Ramos (cell line): ENCODE results near the gene CACFD1.

Experiments
- in situ Hi-C: fragments of 300-500 bp; cut with MboI; formaldehyde crosslinking; loops from one replicate; pipeline ENCODE4 v1.14.3; 2022; ENCODE audit warnings: low sequenced_read_pairs; ENCODE audit not compliant: unreplicated experiment

The CACFD1 gene

DNA sequence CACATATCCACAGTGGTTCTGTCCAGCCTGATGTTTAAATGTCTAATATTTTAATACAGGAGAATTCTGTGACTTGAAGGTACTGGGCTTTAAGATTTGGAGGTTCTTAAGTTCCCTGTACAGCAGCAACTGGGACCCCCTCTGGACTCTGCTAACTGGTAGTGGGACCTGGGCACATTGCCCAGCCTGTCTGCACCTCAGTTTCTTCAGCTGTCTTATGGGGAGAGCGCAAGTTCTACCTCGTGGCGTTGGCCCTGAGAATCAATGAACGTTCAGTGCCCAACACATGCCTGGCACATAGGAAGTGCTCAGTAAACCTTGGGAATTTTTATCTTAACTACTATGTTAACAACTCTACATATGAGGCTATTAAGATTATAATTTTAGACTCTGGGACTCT, 17.7 kb downstream of the CACFD1 start:
- in situ Hi-C loops, result no loop called here

DNA sequence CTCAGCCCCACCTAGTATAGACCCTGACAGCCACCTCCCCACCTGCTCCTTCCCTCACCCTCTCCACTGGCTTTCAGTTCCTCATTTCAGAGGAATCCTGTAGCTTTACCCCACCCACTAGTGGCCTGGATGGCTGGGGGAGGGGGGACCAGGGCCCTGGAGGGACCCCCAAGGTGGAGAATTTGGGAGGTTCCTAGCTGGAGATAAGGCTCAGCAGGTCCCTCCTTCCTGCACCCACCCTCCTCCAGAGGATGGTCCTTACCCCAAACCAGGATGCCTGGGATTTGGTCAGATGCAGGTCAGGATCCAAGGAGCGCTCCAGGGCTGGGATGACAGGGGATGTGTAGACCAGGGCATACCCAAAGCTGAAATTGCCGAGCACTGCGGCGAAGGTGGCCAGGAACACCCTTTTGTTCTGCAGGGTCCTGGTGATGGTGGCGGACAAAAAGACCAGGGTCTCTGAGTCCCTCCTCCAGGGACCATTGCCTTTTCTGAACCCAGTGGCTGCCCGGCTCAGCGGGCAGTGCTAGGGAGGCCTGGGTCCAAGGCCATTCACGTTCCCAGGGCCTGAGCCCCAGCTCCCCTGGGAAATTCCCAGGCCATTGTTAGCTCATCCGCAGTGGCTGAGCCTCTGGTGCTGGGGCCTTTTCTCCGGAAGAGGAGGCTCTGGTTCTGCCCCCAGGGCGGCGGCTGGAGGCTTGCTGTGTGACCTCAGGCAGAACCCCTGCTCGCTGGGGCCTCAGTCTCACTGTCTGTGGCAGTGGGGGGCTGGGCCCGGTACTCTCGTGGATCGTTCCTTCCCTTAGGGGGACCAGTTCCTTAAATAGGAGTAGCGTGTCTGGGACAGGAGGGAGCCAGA, 18.4 kb downstream of the CACFD1 start:
- in situ Hi-C loops, result no loop called here

DNA sequence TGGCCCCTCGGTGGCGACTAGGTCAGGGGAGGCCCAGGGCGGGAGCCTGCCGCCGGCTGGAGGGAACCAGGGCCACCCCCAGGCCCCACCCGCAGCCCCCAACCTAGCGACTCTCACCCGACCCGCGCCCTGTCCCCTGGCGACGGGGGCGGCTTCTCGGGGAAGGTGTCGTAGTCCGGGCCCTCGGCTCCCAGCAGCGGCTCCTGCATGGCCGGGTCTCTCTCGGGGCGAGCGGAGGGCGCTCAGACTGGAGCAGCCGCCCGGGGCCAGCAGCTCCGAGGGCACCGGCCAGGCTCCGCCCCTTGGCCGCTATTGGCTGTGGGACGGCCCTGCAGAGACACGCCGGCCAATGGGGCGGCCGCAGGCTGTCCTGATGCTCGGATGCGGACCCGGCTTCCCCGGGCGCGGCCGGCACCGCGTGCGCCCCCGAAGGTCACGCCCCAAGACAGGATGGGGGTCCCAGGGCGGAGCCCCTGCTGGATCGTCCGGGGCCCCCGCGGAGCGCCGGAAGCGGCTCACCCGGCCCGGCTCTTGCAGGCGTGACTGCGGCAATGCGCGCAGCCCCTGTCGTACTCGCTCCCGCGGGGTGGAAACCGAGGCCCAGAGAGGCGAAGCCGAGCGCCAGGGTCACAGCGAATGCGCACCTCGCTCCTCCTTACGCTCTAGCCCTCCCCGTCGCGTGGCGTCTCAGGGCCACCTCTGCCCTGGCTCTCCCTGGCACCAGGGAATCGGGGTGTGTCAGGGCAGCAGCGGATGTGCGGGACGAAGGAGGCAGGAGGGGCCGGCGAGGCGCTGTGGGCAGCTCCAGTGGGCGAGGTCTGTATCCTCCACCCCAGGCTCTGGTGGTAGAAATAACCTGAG, 19.3 kb downstream of the CACFD1 start, which contains the start of gene SLC2A6:
Gene SLC2A6 (minus strand): TSS at position 249 of the 861 bp plus-strand sequence. CDS start 40 bp downstream, at position 209.
- in situ Hi-C loops, result no loop called here

DNA sequence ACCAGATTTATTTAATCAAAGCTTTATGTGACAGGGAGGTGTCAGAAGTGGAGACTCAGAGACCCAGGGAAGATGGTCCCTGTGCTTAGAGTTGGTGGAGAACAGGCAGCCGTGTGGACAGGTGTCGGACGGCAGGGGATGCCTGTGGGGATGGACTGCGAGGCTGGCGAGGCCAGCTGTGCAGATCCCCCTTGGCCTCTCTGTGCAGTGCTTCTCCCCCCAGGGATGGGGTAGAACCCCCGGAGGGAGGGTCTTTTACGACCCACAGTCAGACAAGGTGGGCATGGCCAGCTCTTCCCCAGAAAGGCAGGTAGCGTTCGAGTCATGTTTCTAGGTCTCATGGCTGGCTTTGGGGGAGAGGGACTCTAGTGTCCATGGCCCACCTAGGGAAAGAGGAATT, 23.8 kb downstream of the CACFD1 start:
- in situ Hi-C loops, result loop anchor here (5.0 to 10.0 kb wide), 2 partner anchors 76 to 299 kb away; no protein-coding TSS in a partner anchor

DNA sequence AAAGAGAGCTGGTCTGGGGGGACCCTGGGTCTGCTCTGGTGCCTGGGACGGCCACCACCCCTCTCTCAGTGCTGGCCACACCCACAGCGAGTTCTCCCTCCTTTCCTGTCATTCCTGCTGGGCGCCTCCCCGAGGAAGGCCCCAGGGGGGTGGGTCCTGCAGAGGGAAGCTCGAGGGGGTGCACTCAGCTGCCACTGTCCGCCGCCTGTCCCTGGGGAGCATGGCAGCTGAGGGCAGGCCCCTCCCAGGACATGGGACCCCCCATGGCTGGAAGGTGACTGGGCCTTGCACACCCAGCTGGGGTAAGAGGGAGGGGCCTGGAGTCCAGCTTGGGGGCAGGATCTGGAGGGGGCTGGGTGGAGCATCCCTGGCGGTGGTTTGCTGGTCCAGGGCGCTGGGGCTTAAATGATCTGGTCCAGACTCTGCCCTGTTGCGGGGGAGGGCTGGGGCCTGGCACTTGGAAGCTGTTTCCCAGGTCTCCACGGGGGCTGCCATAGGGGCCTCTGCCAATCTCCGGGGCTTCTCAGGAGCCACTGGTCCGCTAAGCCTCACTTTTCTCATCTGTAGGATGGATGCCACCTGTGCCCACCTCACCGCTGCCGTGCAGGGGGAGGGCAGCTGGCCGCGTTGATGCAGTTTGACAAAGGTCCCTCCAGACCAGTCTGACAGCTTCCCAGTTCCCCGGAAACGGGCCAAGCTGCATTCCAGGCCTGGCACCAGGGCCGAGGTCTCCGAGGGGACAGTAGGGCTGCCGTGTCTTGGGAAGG, 25.1 kb downstream of the CACFD1 start:
- in situ Hi-C loops, result loop anchor here (5.0 to 10.0 kb wide), 2 partner anchors 78 to 300 kb away; no protein-coding TSS in a partner anchor

DNA sequence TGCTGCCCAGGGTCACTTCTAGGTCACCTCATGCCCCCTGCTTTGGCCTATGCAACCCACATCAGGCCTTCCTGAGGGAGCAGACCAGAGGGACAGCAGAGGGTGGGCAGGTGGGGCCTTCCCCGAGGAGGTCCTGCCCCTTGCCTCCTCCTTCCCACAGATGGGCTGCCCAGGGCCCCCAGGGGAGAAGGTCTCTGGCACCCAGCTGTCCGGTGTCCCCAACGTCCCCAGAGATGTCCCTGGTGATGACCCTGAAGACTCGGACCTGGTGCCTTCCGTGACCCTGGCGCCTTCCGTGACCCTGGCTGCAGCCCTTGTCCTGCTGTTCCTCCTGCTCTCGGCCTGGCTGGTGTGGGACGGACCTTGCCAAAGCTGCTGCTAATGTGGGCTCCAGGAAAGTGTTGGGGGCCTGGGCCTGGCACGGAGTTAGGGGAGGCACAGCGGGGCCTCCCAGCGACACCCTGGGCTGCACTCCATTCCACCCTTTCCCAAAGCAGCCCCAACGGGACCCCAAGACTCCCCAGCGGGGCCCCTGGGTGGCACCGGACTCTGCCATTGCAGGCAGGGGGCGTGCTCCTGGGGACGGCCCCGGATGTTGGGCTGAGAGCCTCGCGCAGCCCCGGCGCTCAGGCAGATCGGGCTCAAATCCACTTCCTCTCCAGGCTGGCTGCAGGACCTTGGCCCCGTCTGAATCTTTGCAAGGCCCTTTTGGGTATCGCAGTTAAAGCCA, 25.9 kb downstream of the CACFD1 start:
- in situ Hi-C loops, result loop anchor here (10.0 kb wide), 1 partner anchor 301 kb away; no protein-coding TSS in a partner anchor

DNA sequence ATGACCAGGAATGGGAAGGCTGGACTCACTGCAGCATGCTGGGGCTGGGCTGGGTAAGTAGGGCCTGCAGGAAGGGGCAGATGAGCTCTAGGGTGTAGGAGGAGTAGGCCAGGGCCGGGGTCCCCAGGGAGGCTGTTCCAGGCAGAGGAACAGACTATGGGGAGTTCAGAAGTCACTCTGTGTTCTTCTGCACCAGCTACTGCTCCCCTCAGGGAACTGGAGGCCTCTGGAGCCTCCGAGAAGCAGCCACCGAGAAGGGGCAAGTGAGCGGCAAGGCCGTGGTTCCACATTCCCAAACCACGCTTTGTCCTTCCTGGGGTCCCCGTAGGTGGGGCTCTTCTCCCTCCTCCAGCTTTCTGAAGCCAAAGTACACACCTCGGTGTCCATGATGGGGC, 27.6 kb downstream of the CACFD1 start:
- in situ Hi-C loops, result loop anchor here (10.0 kb wide), 1 partner anchor 303 kb away; no protein-coding TSS in a partner anchor

DNA sequence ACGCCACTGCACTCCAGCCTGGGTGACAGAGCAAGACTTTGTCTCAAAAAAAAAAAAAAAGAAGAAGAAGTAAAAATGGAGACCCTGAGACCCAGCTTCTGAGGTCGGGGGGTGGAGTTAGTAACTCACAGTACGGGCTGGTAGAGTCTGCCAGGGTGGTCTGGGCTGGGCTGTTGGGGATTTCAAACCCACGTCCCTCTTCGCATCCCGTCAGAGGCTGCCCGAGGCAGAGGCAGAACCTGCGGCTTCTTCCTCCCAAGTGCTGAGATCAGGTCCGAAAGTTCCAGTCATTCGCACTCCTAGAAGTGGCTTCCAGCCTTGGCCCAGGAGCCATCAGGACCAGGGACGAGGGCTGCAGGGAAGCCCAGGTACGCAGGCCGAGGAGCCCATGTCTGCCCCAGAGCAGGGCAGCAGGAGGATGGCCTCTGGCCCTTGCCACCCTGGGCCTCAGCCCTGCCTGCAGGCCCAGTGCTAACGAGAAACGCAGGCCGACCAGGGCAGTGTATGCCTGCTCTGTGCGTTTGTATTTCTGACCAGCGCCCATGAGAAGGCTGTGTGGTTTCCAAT, 29.0 kb downstream of the CACFD1 start:
- in situ Hi-C loops, result loop anchor here (10.0 kb wide), 1 partner anchor 304 kb away; no protein-coding TSS in a partner anchor

DNA sequence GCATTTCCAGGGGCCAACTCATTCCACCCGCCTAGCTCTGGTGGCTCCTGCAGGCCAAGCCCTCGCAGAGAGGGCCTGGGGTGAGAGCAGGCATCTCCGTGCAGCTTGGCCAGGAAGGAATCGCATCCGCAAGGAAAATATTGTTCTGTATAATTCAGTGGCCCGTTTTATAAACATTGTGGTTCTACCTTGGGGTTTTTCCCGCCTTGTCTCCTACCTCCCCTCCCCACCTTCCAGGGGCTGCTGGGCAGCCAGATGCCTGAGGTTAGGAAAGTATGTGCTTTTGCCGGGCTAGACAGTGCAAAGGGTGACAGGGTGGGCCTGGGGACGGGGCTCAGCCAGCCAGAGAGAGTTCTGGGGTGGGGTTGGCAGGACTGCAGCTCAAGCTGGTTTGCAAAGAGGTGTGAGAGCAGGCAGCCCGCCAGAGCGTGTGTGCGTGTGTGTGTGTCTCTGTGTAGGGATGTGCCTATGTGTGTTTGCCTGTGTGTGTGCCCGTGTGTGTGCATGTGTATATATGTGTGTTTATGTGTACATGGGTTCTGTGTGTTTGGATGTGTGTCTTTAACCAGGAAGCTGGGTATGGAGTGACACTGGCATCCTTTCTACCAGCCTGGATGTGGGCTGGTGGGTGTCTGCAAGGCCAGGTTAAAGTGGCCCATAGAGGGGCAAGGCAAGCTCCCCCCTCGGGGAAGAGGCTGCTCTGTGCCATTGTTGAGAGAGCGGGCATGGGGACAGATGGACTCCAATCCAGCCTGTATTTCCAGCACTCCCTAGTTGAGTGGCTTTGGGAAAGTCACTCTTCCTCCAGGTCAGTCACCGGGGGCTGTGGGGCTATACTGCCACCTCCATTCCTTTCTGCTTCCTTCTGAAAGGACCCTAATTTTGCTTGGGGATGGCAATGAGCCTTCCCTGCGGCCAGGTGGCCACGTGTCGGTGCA, 29.7 kb downstream of the CACFD1 start:
- in situ Hi-C loops, result loop anchor here (10.0 kb wide), 1 partner anchor 305 kb away; no protein-coding TSS in a partner anchor

DNA sequence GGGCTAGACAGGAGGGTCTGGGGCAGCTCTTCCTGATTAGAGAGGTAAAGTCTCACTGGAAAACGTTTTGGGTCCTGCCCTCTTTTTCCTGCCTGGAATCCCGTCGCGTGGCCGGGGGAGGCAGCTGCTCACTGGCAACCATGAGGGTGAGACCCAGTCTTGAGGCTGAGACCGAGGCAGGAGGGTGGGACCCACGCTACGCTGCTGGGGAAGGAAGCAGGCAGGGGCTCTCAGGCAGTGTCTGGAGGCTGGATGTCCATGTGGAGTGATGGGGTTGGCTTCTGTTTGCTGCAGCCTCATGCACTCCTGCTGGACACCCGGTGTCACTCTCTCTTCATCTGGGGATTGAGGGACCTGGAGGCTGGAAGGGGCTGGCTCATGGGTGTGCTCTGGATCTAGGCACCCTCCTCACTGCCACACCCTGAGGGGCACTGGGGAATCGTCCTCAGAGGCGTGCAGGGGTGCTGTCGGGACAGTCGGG, 30.5 kb downstream of the CACFD1 start:
- in situ Hi-C loops, result no loop called here

DNA sequence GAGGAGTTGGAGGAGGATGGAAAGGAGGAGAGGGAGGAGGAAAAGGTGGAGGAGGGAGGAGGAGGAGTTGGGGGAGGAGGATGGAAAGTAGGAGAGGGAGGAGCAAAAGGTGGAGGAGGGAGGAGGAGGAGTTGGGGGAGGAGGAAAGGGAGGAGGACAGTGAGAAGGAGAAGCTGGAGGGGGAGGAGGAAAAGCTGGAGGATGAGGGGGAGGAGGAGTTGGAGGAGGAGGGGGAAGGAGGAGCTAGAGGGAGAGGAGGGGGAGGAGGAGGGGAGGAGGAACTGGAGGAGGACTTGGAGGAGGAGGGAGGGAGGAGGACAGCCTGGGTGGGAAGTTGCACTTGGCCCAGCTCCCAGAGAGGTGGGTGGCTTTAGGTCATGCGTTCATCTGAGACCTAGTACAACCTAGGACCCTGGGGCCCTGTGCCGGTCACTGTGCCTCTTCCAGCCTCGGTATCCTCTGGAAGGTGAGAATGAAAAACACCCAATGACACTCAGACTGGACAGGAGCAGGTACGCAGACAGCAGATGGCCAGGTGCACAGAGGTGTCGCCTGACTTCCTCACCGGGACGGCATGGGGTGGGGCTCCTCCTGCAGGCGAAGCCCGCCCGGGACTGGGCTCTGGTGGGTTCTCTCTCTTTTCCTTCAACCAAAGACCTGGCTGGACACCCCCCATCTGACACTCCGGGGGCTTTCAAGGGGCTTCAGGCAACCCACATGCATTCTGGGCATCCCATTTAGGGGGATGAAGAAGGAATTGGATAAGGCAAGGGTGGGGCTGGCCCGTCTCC, 31.3 kb downstream of the CACFD1 start:
- in situ Hi-C loops, result no loop called here

DNA sequence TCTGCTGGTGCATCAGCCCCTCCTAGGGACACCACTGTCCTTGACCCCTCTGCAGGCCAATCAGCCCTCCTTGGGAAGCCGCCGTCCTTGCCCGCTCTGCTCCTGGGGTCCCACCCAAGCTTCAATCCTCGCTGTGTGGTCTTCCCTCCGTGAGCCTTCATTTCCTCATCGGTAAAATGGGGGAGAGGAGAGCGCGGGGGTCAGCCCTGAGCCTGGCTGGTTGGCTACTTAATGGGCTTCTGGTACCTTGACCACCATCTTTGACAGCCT, 31.8 kb downstream of the CACFD1 start:
- in situ Hi-C loops, result no loop called here

DNA sequence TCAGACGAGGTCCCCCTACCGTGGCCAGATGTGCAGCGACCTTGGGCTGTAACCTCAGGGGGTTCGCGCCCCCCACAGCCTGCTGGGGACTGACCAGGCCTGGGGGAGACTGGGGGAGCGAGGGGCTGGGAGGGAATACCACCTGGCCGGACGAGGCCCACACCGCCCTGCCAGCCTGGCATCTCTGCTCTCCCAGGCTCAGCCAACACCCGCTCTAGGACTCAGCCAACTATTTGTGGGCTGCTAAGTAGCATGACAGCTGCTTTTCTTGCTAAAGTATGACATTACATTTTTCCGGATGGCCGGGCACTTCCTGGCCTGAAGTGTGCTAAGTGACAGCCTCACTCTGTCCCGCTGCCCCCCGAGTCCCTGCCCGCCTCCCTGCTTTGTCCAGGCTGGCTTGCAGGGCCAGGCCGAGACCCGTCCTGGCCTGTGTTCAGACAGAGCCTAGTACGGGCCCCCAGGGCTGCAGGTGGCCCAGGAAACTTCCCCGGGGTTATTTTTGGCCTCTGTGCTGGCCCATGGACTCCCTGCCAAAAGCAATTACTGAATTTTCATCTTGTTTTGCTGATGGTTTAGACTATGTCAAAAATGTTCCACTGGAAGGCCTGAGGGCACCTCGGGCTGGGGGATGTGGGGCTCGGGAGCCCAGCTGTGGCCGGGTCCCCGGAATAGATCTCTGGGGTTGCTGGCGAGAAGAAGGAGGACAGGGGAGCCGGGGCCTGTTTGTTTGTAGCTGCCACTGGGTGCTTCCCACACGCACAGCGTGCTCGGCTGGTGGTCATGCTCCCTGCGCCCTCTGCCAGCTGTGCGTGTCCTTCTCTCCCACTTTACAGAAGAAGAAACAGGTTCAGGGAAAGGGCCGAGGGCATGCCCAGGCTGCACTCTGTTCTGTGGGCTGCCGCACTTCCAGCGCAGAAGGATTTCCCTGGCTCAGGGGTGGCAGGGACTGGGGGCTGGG, 32.6 kb downstream of the CACFD1 start:
- in situ Hi-C loops, result no loop called here

DNA sequence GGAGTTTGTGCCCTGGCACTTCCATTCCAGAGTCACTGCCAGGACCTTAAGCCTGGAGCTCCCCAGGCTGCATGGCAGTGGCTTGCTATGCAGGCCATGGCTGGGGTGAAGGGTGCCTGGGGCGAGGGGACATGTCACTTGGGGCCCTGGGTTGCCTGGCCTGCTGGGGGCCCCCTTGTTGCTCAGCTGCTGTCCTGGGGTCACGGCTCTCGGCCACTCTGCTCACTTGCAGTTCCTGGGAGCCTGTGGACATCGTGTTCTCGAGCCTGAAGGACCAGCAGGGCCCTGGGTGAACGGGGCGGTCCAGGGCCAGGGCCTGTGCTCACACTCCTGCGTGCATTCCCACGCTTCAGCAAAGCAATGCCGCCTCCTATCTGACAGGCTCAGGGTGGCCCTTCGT, 33.6 kb downstream of the CACFD1 start:
- in situ Hi-C loops, result no loop called here

DNA sequence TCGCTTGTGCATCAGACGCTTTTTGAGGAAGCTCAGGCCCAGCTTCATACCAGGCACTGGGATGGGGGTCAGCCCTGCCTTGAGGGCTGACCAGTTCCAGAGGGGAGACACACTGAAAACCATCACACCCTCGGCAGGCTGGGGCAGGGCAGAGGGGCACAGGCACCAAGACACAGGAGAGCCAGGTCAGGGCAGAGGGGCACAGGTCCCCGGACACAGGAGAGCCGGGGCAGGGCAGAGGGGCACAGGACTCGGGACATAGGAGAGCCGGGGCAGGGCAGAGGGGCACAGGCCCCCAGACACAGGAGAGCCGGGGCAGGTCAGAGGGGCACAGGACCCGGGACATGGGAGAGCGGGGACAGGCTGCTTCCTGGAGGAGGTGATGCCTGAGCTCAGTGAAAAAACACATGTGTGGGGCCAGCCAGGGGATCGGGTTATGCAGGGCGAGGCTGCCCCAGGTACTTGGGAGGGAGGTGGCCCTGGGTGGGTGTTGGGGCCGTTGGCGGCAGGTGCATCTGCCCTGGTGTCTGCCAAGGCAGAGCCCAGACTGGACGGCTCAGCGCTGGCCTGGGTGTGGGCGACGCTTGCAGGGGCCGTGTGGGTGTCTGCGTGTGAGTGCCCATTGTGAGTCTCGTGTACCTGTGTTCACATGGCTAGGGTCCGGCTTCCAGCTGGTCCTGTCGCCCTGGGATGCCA, 34.2 kb downstream of the CACFD1 start:
- in situ Hi-C loops, result no loop called here
